NCI-H69 (cell line): Measurements from ENCODE around the gene GLI3.

Source experiments
- DNase-seq: peaks from one replicate; lab custom pipeline; 2025; lab: John Stamatoyannopoulos, UW

The GLI3 gene

DNA sequence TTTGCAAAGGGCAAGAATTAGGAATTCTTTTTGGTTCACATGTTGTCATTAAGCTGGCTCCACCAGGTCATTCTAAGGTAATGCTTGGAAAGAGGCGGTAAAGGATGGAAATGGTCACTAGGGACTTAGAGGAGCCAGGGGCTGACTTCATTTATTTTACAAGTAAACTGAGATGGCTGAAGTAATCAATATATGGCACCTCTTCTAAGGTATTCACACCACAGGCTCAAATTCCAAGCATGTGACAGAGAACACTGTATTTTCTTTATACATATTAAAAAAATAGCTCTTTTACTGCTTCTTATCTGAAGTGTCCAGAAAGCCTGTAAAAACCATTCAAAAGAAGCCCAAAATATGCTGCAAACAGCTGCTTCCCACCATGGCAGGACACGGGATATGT, 239.0 kb downstream of the GLI3 start:
- DNase-seq, result no peak

GRCh38 chr7:41997151-41997550, 239.9 kb downstream of the GLI3 start:
- DNase-seq, result no peak

- DNase-seq, result no peak
Measured at GRCh38 chr7:41996381-41997035, 240.5 kb downstream of the GLI3 start.

- no peak for DNase-seq
Measured at GRCh38 chr7:41995632-41996271, 241.3 kb downstream of the GLI3 start.

- DNase-seq, result no peak
Measured at GRCh38 chr7:41994746-41995110, 242.3 kb downstream of the GLI3 start.

- no peak for DNase-seq
Measured at GRCh38 chr7:41994036-41994745, 242.8 kb downstream of the GLI3 start.

DNA sequence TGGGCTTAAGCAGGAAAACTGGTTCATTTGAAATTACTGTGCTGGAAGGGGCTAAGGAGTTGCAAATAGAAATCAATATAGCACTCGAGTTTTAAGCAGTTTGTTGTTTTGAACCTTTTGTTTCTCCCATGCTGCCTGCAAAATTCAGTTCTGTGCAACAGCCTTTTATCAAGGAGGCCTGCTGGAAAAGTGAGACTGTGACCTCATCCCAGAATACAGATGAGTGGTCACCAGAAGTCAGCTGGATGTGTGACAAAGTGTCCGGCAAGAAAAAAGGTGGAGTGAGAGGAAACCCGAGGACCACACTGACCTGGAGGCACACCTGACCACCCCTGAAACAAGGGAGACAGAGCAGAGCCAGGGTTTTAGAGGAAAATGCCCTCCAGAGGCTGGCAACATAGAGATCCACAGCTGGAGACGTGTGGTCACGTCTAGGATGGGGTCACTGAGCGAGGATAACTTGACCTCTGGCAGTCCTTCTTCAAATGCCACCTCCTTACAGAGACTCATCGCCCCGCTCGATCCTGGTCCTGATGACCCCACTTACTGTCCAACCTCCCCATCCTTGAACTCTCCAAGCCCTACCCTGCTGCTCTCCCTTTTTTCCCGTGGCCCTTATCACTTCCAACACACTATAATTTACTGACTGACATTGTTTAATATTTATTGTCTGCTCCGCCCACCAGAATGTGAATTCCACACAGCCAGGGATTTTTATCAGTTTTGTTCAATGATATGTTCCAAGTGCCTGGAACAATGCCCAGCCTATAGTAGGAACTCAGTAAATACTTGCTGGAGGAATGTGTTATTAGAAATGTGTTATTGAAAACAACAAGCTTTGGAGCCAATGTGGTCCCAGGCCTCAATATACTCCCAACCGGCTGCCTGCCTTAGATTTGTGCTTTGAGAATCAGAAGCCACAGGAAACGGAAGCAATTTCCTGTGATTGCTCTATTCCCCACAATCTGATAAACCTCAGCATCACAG, 243.8 kb downstream of the GLI3 start:
- DNase-seq, result no peak

- DNase-seq, result no peak
Measured at GRCh38 chr7:41984888-41985287, 252.1 kb downstream of the GLI3 start.

DNA sequence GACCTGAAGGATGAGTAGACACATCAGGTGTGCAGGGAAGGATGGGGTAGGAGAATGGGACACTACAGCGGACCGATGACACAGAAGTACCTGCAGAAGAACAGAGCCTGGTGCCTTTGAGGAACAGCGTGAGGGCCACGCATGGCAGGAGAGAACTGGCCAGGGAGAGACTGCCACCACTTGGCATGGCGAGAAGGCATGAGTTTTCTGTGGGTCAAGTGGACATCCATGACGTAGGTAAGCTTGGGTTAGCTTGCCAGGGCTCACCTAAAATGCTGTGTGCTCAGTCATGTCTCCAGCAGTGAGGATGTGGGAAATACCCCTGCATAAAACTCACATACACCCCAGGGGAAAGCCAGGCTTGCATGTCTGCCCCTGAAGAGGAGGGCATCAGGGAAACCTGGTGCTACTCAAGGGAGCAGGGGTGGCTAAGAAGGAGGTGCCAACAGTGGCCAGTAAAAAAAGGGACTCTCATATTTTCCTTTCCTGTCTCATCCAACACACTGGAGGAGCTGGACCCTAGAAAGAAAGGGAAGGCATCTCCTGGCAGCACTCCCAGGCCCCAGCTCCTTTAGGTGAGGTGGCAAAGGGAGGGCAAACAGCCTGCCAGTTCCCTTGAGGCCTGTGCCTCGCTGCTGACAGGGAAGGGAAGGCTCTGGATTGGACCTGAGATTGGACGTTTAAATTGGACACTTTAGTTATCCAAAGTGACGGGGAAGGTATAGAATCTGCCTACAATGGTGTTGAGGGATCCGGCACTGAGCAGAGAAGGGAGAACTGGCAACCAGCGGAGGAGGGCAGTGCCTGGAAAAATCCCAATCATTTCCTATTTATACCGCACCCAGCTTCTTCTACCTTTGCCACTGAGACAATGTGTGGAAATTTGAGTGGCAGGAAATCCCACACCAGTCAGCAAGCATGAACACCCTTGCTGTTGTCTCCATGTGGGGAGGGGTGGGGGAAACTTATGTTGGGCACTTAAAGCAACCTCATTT, 255.7 kb downstream of the GLI3 start:
- DNase-seq, result no peak

GRCh38 chr7:41979834-41980307, 257.1 kb downstream of the GLI3 start:
- DNase-seq, result peak; percentile 4

- no peak for DNase-seq
Measured at GRCh38 chr7:41978858-41979257, 258.2 kb downstream of the GLI3 start.

- no peak for DNase-seq
Measured at GRCh38 chr7:41977661-41978060, 259.3 kb downstream of the GLI3 start.

- peak; percentile 27 for DNase-seq
Measured at GRCh38 chr7:41977151-41977651, 259.8 kb downstream of the GLI3 start.

GRCh38 chr7:41976411-41976810, 260.6 kb downstream of the GLI3 start:
- no peak for DNase-seq

GRCh38 chr7:41975849-41976248, 261.2 kb downstream of the GLI3 start:
- DNase-seq, result no peak

GRCh38 chr7:41974870-41975557, 262.0 kb downstream of the GLI3 start:
- DNase-seq, result no peak

- no peak for DNase-seq
Measured at GRCh38 chr7:41973202-41973730, 263.7 kb downstream of the GLI3 start.

DNA sequence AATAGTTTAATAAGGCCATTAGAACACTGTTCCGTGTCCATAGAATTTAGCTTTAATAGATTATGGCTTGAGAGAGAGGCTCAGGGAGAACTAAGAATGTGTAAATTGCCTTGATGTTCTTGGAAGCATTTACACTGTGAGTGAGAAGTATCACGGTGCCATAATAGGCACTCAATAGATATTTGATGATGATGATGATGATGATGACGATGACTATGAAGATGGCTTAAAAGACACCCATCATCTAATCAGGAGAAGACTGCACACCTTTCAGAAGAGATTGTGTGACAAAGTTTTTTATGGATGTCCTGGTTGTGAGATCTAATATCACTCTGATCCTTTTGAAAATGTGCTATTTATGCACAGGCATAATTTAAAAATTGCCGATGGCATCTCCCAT, 264.2 kb downstream of the GLI3 start:
- DNase-seq, result no peak

DNA sequence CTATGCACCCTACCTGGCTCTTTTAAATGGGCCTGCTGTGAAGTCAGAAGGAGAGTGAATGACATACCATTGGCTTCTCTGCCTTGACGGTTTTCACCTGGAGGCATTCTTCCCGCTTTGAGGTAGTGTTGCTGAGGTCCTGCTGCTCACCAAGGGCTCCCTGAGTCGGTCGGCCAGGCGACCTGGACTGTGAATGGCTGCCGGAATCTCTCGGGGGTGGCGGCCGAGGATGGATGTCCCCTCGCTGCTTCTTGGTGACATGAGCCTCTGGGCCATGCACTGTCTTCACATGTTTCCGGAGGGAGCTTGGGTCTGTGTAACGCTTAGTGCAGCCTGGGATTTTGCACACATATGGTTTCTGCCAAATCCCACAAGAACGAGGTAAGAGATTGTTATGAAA, 264.7 kb downstream of the GLI3 start:
- no peak for DNase-seq
